ENCODE data around the gene REPS2.

REPS2 gene

GRCh38 chrX:16993791-16994318, 47.4 kb downstream of the REPS2 start:
- ATAC-seq (ENCODE audit: low read depth) = no peak
- H3K36me3 ChIP-seq (ENCODE audit: low read depth) = no peaks in the 10 kb centered on the region
- H3K27ac ChIP-seq (ENCODE audit: poor library complexity, severe bottlenecking) = no peak overlapping the region
- H3K9me3 ChIP-seq (ENCODE audit: severe bottlenecking) = no peaks in the 10 kb centered on the region
- no peak overlapping the region for H3K4me3 ChIP-seq (ENCODE audit: severe bottlenecking)
- no peak for DNase-seq (ENCODE audit: low spot score)
- no peaks in the 10 kb centered on the region for H3K4me1 ChIP-seq (ENCODE audit: insufficient read depth, poor library complexity, severe bottlenecking)
- no peaks in the 10 kb centered on the region for H3K27me3 ChIP-seq (ENCODE audit: insufficient read depth, poor library complexity, severe bottlenecking)
- no peak for TF ChIP-seq CTCF (IDR thresholded peaks at IDR 0.05; ENCODE audit: poor library complexity, severe bottlenecking)

GRCh38 chrX:16994736-16995135, 48.3 kb downstream of the REPS2 start:
- Histone ChIP-seq H3K27ac (ENCODE audit: poor library complexity, severe bottlenecking) (no peak overlapping the region), H3K27me3 (ENCODE audit: insufficient read depth, poor library complexity, severe bottlenecking) (no peaks in the 10 kb centered on the region), H3K4me3 (ENCODE audit: severe bottlenecking) (no peak overlapping the region), H3K9me3 (ENCODE audit: severe bottlenecking) (no peaks in the 10 kb centered on the region), H3K4me1 (ENCODE audit: insufficient read depth, poor library complexity, severe bottlenecking) (no peaks in the 10 kb centered on the region), H3K36me3 (ENCODE audit: low read depth) (no peaks in the 10 kb centered on the region)
- no peak for ATAC-seq (ENCODE audit: low read depth)
- no peak for TF ChIP-seq CTCF (IDR thresholded peaks at IDR 0.05; ENCODE audit: poor library complexity, severe bottlenecking)
- DNase-seq (ENCODE audit: low spot score) = no peak

GRCh38 chrX:16997313-16997712, 50.9 kb downstream of the REPS2 start:
- H3K27ac ChIP-seq (ENCODE audit: poor library complexity, severe bottlenecking) = no peak overlapping the region

GRCh38 chrX:16999275-16999674, 52.8 kb downstream of the REPS2 start:
- Histone ChIP-seq H3K36me3 (ENCODE audit: low read depth) (no peaks in the 10 kb centered on the region), H3K27ac (ENCODE audit: poor library complexity, severe bottlenecking) (no peak overlapping the region), H3K4me1 (ENCODE audit: insufficient read depth, poor library complexity, severe bottlenecking) (no peaks in the 10 kb centered on the region), H3K4me3 (ENCODE audit: severe bottlenecking) (no peak overlapping the region), H3K27me3 (ENCODE audit: insufficient read depth, poor library complexity, severe bottlenecking) (no peaks in the 10 kb centered on the region), H3K9me3 (ENCODE audit: severe bottlenecking) (no peaks in the 10 kb centered on the region)
- TF ChIP-seq CTCF (IDR thresholded peaks at IDR 0.05; ENCODE audit: poor library complexity, severe bottlenecking) = no peak
- ATAC-seq (ENCODE audit: low read depth) (no peak), DNase-seq (ENCODE audit: low spot score) (no peak)

More at GRCh38 chrX:16997313-16997712, 50.9 kb downstream of the REPS2 start:
- ATAC-seq (ENCODE audit: low read depth) (no peak), DNase-seq (ENCODE audit: low spot score) (no peak)
- Histone ChIP-seq H3K9me3 (ENCODE audit: severe bottlenecking) (no peaks in the 10 kb centered on the region), H3K4me3 (ENCODE audit: severe bottlenecking) (no peak overlapping the region), H3K4me1 (ENCODE audit: insufficient read depth, poor library complexity, severe bottlenecking) (no peaks in the 10 kb centered on the region), H3K27me3 (ENCODE audit: insufficient read depth, poor library complexity, severe bottlenecking) (no peaks in the 10 kb centered on the region), H3K36me3 (ENCODE audit: low read depth) (no peaks in the 10 kb centered on the region)
- no peak for TF ChIP-seq CTCF (IDR thresholded peaks at IDR 0.05; ENCODE audit: poor library complexity, severe bottlenecking)

GRCh38 chrX:17000751-17001150, 54.3 kb downstream of the REPS2 start:
- H3K4me3 ChIP-seq (ENCODE audit: severe bottlenecking) = no peak overlapping the region
- no peaks in the 10 kb centered on the region for H3K36me3 ChIP-seq (ENCODE audit: low read depth)
- no peaks in the 10 kb centered on the region for H3K9me3 ChIP-seq (ENCODE audit: severe bottlenecking)
- ATAC-seq (ENCODE audit: low read depth) (no peak), DNase-seq (ENCODE audit: low spot score) (no peak)
- no peak for TF ChIP-seq CTCF (IDR thresholded peaks at IDR 0.05; ENCODE audit: poor library complexity, severe bottlenecking)
- H3K27me3 ChIP-seq (ENCODE audit: insufficient read depth, poor library complexity, severe bottlenecking) = no peaks in the 10 kb centered on the region
- H3K4me1 ChIP-seq (ENCODE audit: insufficient read depth, poor library complexity, severe bottlenecking) = no peaks in the 10 kb centered on the region
- no peak overlapping the region for H3K27ac ChIP-seq (ENCODE audit: poor library complexity, severe bottlenecking)

Data from RWPE2 (cell line).